ENCODE measurements around the gene C12orf50.
"Not testable (repeated sequence)": the region's sequence is repeated elsewhere in the genome, so short reads cannot be mapped to it uniquely, and the experiment has no call there.

C12orf50 gene

GRCh38 chr12:88029093-88029665, at the start of gene C12orf50:
Gene C12orf50, minus strand, starts transcription at chr12:88029401. Its CDS starts 2,439 bp downstream, at chr12:88026962.
- DNase-seq (ENCODE audit: low read depth in 1 of 2, low spot score in 1 of 2) = no peak

- no peak for DNase-seq (ENCODE audit: low read depth in 1 of 2, low spot score in 1 of 2)
Measured at GRCh38 chr12:88067301-88067700, 38.1 kb upstream of the C12orf50 start.

- DNase-seq (ENCODE audit: low read depth in 1 of 2, low spot score in 1 of 2) = no peak
Measured at GRCh38 chr12:88063375-88063774, 34.2 kb upstream of the C12orf50 start.

GRCh38 chr12:88062474-88062873, 33.3 kb upstream of the C12orf50 start:
- DNase-seq (ENCODE audit: low read depth in 1 of 2, low spot score in 1 of 2) = no peak

- no peak for DNase-seq (ENCODE audit: low read depth in 1 of 2, low spot score in 1 of 2)
Measured at GRCh38 chr12:88058719-88059077, 29.5 kb upstream of the C12orf50 start.

GRCh38 chr12:88057994-88058718, 29.0 kb upstream of the C12orf50 start:
- no peak for DNase-seq (ENCODE audit: low read depth in 1 of 2, low spot score in 1 of 2)

- DNase-seq (ENCODE audit: low read depth in 1 of 2, low spot score in 1 of 2) = no peak
Measured at GRCh38 chr12:88056571-88056970, 27.4 kb upstream of the C12orf50 start.

- DNase-seq (ENCODE audit: low read depth in 1 of 2, low spot score in 1 of 2) = no peak
Measured at GRCh38 chr12:88052686-88053085, 23.5 kb upstream of the C12orf50 start.

- no peak for DNase-seq (ENCODE audit: low read depth in 1 of 2, low spot score in 1 of 2)
Measured at GRCh38 chr12:88044035-88044434, 14.8 kb upstream of the C12orf50 start.

GRCh38 chr12:88037770-88038169, 8.6 kb upstream of the C12orf50 start:
- DNase-seq (ENCODE audit: low read depth in 1 of 2, low spot score in 1 of 2) = no peak

GRCh38 chr12:88036353-88036965, 7.3 kb upstream of the C12orf50 start:
- DNase-seq (ENCODE audit: low read depth in 1 of 2, low spot score in 1 of 2) = no peak

GRCh38 chr12:88035907-88036289, 6.7 kb upstream of the C12orf50 start:
- no peak for DNase-seq (ENCODE audit: low read depth in 1 of 2, low spot score in 1 of 2)

GRCh38 chr12:88035271-88035906, 6.2 kb upstream of the C12orf50 start:
- peak; percentile 61 to 78 for DNase-seq (ENCODE audit: low read depth in 1 of 2, low spot score in 1 of 2)

- DNase-seq (ENCODE audit: low read depth in 1 of 2, low spot score in 1 of 2) = not testable (repeated sequence)
Measured at GRCh38 chr12:88031161-88031560, 2.0 kb upstream of the C12orf50 start.

GRCh38 chr12:88026196-88026595, 3.0 kb downstream of the C12orf50 start:
- DNase-seq (ENCODE audit: low read depth in 1 of 2, low spot score in 1 of 2) = no peak

GRCh38 chr12:88017964-88018363, 11.2 kb downstream of the C12orf50 start:
- no peak for DNase-seq (ENCODE audit: low read depth in 1 of 2, low spot score in 1 of 2)

- DNase-seq (ENCODE audit: low read depth in 1 of 2, low spot score in 1 of 2) = no peak
Measured at GRCh38 chr12:88015825-88016224, 13.4 kb downstream of the C12orf50 start.

GRCh38 chr12:88011755-88012154, 17.4 kb downstream of the C12orf50 start:
- DNase-seq (ENCODE audit: low read depth in 1 of 2, low spot score in 1 of 2) = no peak

GRCh38 chr12:88006351-88006750, 22.9 kb downstream of the C12orf50 start:
- no peak for DNase-seq (ENCODE audit: low read depth in 1 of 2, low spot score in 1 of 2)

- no peak for DNase-seq (ENCODE audit: low read depth in 1 of 2, low spot score in 1 of 2)
Measured at GRCh38 chr12:88001327-88001726, 27.9 kb downstream of the C12orf50 start.

GRCh38 chr12:87995581-87996178, 33.5 kb downstream of the C12orf50 start:
- no peak for DNase-seq (ENCODE audit: low read depth in 1 of 2, low spot score in 1 of 2)

GRCh38 chr12:87991483-87991882, 37.7 kb downstream of the C12orf50 start:
- no peak for DNase-seq (ENCODE audit: low read depth in 1 of 2, low spot score in 1 of 2)
